ENCODE data around the gene EBPL. TPM values are rescaled to one million over a fixed set of nuclear protein-coding genes. Genes with fewer than 3 reads are reported as not detected.
"Not testable (repeated sequence)": the region's sequence is repeated elsewhere in the genome, so short reads cannot be mapped to it uniquely, and the experiment has no call there.

EBPL gene
- total and polyA plus RNA-seq, 2 donors: 24.1 to 69.4 TPM

DNA sequence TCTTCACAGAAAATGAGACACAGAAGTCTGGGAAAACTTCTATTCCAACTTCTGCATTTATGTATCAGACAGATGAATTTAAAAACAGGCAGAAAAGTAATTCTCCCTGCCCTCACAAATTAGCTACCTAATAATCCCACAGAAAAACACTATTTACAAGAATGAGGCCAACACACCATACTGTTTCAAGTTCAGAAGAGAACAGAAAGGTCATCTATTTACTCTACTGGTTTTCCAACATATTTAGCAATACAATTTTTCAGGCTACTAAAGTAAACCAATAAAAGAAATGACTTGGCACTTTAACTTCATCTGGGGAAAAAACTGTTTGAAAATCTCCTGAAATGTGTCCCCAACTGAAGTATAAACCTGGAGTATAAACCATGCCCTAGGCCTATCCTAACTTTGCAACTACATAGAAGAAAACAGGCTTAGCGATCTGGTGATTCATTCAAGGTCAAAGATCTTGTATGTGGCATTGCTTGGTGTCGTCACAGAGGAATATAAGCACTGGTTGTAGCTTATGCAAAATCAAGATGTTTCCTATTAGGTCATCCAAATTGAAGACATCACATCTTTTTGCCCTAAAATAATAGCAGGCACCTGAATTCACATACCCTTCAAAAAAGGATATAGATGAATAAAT, 20.1 kb upstream of the EBPL start:
- no peak overlapping the region for H3K27ac ChIP-seq (ENCODE audit: low read depth in 1 of 2, low read length in 1 of 2)
- no peaks in the 10 kb centered on the region for H3K4me1 ChIP-seq (ENCODE audit: control insufficient read depth in 2 of 2, insufficient read depth in 2 of 2, low read length in 2 of 2)
- H3K9me3 ChIP-seq (ENCODE audit: control insufficient read depth in 2 of 2, insufficient read depth in 1 of 2, low read length in 1 of 2): peaks cover 0 to 1% of the 10 kb centered on the region in 2 donors
- no peak for DNase-seq (ENCODE audit: low read depth in 6 of 9, low spot score in 9 of 9)
- H3K27me3 ChIP-seq (ENCODE audit: control insufficient read depth in 2 of 2, insufficient read depth in 1 of 2, low read length in 1 of 2): no peaks in the 10 kb centered on the region
- WGBS: 99% methylated on average over 2 of the region's 2 CpGs
- peaks cover 11 to 46% of the 10 kb centered on the region in 2 donors for H3K36me3 ChIP-seq (ENCODE audit: control insufficient read depth in 2 of 2, insufficient read depth in 2 of 2, low read length in 1 of 2)
- H3K4me3 ChIP-seq (ENCODE audit: low read length in 2 of 2): no peak overlapping the region

DNA sequence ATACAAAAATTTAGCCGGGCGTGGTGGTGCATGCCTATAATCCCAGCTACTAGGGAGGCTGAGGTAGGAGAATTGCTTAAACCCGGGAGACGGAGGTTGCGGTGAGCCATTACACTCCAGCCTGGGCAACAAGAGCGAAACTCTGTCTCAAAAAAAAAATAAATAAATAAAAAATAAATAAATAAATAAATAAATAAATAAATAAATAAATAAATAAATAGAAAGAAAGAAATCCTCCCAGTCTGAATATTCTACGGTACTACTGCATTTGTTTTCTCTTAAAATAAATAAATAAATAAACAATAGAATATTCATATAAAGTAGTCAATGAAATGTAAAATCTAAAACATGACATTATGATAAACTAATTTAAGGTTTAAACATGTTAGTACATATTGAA, 13.0 kb upstream of the EBPL start:
- H3K27me3 ChIP-seq (ENCODE audit: control insufficient read depth in 2 of 2, insufficient read depth in 1 of 2, low read length in 1 of 2); H3K9me3 ChIP-seq (ENCODE audit: control insufficient read depth in 2 of 2, insufficient read depth in 1 of 2, low read length in 1 of 2); DNase-seq (ENCODE audit: low read depth in 6 of 9, low spot score in 9 of 9); H3K27ac ChIP-seq (ENCODE audit: low read depth in 1 of 2, low read length in 1 of 2); H3K4me3 ChIP-seq (ENCODE audit: low read length in 2 of 2); H3K4me1 ChIP-seq (ENCODE audit: control insufficient read depth in 2 of 2, insufficient read depth in 2 of 2, low read length in 2 of 2): not testable (repeated sequence)
- WGBS: 97% methylated on average over 7 of the region's 7 CpGs
- H3K36me3 ChIP-seq (ENCODE audit: control insufficient read depth in 2 of 2, insufficient read depth in 2 of 2, low read length in 1 of 2): peaks cover 17 to 46% of the 10 kb centered on the region in 2 donors

DNA sequence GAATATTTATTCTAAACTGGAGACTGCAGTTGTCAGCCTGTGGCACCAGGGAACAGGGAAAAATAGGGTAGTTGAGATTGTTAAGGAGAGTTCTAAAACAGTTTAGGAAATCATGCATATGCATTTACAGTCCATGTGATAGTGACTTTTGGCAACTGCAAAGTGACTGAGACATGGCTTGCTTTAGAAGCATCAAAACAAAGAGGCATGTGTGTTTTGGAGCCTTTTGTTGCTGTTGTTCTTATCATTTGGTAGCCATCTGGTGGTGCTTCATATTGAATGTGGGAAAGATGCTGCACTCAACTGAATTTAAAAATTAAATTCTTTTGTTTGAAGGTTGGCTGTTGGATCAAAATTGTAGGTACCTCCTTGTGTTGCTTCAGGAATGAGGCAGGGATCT, 10.2 kb upstream of the EBPL start:
- H3K4me1 ChIP-seq (ENCODE audit: control insufficient read depth in 2 of 2, insufficient read depth in 2 of 2, low read length in 2 of 2): no peaks in the 10 kb centered on the region
- no peaks in the 10 kb centered on the region for H3K27me3 ChIP-seq (ENCODE audit: control insufficient read depth in 2 of 2, insufficient read depth in 1 of 2, low read length in 1 of 2)
- no peak overlapping the region for H3K4me3 ChIP-seq (ENCODE audit: low read length in 2 of 2)
- no peak for DNase-seq (ENCODE audit: low read depth in 6 of 9, low spot score in 9 of 9)
- peaks cover 14 to 33% of the 10 kb centered on the region in 2 donors for H3K36me3 ChIP-seq (ENCODE audit: control insufficient read depth in 2 of 2, insufficient read depth in 2 of 2, low read length in 1 of 2)
- no peaks in the 10 kb centered on the region for H3K9me3 ChIP-seq (ENCODE audit: control insufficient read depth in 2 of 2, insufficient read depth in 1 of 2, low read length in 1 of 2)
- H3K27ac ChIP-seq (ENCODE audit: low read depth in 1 of 2, low read length in 1 of 2): no peak overlapping the region

DNA sequence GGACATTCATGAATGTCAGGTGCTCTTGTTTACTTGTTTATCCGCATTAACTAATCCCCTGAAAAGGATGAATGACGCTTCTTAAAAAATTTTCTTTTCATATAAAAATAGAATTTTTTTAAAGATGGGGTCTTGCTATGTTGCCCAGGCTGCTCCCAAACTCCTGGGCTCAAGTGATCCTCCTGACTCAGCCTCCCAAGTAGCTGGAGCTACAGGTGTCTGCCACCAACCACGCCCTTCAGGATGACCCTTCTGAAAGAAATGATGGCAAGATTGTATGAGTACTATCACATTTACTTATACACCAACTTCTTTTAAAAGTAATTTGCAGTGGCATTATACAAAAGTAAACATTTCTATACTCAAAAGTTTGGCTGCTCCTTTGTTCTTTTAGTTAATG, 6.2 kb upstream of the EBPL start:
- H3K9me3 ChIP-seq (ENCODE audit: control insufficient read depth in 2 of 2, insufficient read depth in 1 of 2, low read length in 1 of 2): no peaks in the 10 kb centered on the region
- H3K27me3 ChIP-seq (ENCODE audit: control insufficient read depth in 2 of 2, insufficient read depth in 1 of 2, low read length in 1 of 2): no peaks in the 10 kb centered on the region
- H3K4me1 ChIP-seq (ENCODE audit: control insufficient read depth in 2 of 2, insufficient read depth in 2 of 2, low read length in 2 of 2): no peaks in the 10 kb centered on the region
- DNase-seq (ENCODE audit: low read depth in 6 of 9, low spot score in 9 of 9): no peak
- H3K36me3 ChIP-seq (ENCODE audit: control insufficient read depth in 2 of 2, insufficient read depth in 2 of 2, low read length in 1 of 2): peaks cover 8 to 21% of the 10 kb centered on the region in 2 donors
- no peak overlapping the region for H3K27ac ChIP-seq (ENCODE audit: low read depth in 1 of 2, low read length in 1 of 2)
- H3K4me3 ChIP-seq (ENCODE audit: low read length in 2 of 2): no peak overlapping the region
- 98% methylated on average over 3 of the region's 3 CpGs for WGBS

DNA sequence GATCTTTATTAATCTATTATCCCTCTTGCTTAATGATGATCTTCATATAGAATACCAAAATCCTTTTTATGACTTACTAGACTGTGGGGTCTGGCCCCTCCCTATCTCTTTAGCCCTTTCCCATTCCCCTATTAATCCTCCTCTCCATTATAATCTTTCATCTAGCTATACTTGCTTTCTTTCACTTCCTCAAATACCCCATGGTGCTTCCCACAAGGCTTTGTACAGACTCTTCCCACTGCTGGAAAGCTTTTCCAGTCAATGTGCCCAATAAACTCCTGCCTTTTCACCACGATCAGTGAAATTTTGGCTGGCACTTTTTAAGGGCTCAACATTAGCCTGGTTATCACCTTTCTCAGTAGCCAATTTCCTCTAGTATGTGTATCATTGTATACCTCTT, 3.2 kb upstream of the EBPL start:
- no peaks in the 10 kb centered on the region for H3K9me3 ChIP-seq (ENCODE audit: control insufficient read depth in 2 of 2, insufficient read depth in 1 of 2, low read length in 1 of 2)
- DNase-seq (ENCODE audit: low read depth in 6 of 9, low spot score in 9 of 9): no peak
- peaks cover 6 to 13% of the 10 kb centered on the region in 2 donors for H3K4me1 ChIP-seq (ENCODE audit: control insufficient read depth in 2 of 2, insufficient read depth in 2 of 2, low read length in 2 of 2)
- peaks cover 0 to 2% of the 10 kb centered on the region in 2 donors for H3K36me3 ChIP-seq (ENCODE audit: control insufficient read depth in 2 of 2, insufficient read depth in 2 of 2, low read length in 1 of 2)
- no peaks in the 10 kb centered on the region for H3K27me3 ChIP-seq (ENCODE audit: control insufficient read depth in 2 of 2, insufficient read depth in 1 of 2, low read length in 1 of 2)
- WGBS: 99% methylated on average over 1 of the region's 1 CpG
- H3K27ac ChIP-seq (ENCODE audit: low read depth in 1 of 2, low read length in 1 of 2): no peak overlapping the region
- H3K4me3 ChIP-seq (ENCODE audit: low read length in 2 of 2): no peak overlapping the region

DNA sequence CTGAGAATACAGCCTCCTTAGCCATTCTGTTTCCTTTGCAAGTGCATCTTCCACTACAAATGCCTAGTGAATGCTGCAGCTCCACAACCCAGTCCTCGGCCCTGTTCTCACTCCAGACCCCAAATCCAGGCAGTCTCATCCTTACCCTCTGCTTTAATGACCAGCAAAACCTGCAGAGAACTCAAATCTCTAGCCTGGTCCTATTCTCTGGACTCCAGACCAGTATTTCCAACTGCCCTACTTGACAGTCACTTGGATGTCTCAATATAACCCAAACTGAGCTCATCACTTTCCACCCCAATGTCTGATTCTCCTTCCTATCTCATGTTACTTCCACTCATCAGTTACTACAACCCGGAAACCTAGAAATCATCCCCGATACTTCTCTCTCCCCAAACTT, 2.6 kb upstream of the EBPL start:
- Histone ChIP-seq H3K27ac (ENCODE audit: low read depth in 1 of 2, low read length in 1 of 2) (no peak overlapping the region), H3K9me3 (ENCODE audit: control insufficient read depth in 2 of 2, insufficient read depth in 1 of 2, low read length in 1 of 2) (no peaks in the 10 kb centered on the region), H3K27me3 (ENCODE audit: control insufficient read depth in 2 of 2, insufficient read depth in 1 of 2, low read length in 1 of 2) (no peaks in the 10 kb centered on the region), H3K4me1 (ENCODE audit: control insufficient read depth in 2 of 2, insufficient read depth in 2 of 2, low read length in 2 of 2) (peaks cover 6 to 13% of the 10 kb centered on the region in 2 donors), H3K4me3 (ENCODE audit: low read length in 2 of 2) (no peak overlapping the region), H3K36me3 (ENCODE audit: control insufficient read depth in 2 of 2, insufficient read depth in 2 of 2, low read length in 1 of 2) (peaks cover 0 to 2% of the 10 kb centered on the region in 2 donors)
- no peak for DNase-seq (ENCODE audit: low read depth in 6 of 9, low spot score in 9 of 9)
- 98% methylated on average over 3 of the region's 3 CpGs for WGBS

DNA sequence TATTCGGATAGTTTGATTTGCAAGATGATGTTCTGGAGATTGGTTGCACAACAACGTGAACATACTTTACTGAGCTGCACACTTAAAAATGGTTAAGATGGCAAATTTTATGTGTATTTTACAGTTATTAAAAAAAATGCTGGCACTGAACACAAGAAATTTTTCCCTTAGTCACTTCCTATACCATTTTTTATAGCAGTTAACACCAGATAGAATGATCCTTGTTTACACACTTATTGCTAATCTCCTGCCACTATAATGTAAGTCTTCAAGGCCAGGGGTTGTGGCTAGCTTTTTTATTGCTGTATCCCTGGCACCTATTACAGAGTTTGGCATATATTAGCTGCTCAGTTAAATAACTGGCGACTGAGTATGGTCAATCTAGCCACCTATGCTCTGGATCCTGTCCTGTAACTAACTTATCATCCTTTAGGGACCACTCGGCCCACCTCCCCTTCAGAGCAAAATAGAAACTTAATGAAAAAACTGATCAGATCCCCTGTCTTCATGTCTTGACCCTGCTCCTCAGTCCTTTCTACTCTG, 2.0 kb upstream of the EBPL start:
- H3K36me3 ChIP-seq (ENCODE audit: control insufficient read depth in 2 of 2, insufficient read depth in 2 of 2, low read length in 1 of 2): no peaks in the 10 kb centered on the region
- no peaks in the 10 kb centered on the region for H3K9me3 ChIP-seq (ENCODE audit: control insufficient read depth in 2 of 2, insufficient read depth in 1 of 2, low read length in 1 of 2)
- no peak overlapping the region for H3K27ac ChIP-seq (ENCODE audit: low read depth in 1 of 2, low read length in 1 of 2)
- no peaks in the 10 kb centered on the region for H3K27me3 ChIP-seq (ENCODE audit: control insufficient read depth in 2 of 2, insufficient read depth in 1 of 2, low read length in 1 of 2)
- no peak overlapping the region for H3K4me3 ChIP-seq (ENCODE audit: low read length in 2 of 2)
- DNase-seq (ENCODE audit: low read depth in 6 of 9, low spot score in 9 of 9): no peak
- 69% methylated on average over 4 of the region's 4 CpGs for WGBS
- H3K4me1 ChIP-seq (ENCODE audit: control insufficient read depth in 2 of 2, insufficient read depth in 2 of 2, low read length in 2 of 2): peaks cover 6 to 13% of the 10 kb centered on the region in 2 donors

DNA sequence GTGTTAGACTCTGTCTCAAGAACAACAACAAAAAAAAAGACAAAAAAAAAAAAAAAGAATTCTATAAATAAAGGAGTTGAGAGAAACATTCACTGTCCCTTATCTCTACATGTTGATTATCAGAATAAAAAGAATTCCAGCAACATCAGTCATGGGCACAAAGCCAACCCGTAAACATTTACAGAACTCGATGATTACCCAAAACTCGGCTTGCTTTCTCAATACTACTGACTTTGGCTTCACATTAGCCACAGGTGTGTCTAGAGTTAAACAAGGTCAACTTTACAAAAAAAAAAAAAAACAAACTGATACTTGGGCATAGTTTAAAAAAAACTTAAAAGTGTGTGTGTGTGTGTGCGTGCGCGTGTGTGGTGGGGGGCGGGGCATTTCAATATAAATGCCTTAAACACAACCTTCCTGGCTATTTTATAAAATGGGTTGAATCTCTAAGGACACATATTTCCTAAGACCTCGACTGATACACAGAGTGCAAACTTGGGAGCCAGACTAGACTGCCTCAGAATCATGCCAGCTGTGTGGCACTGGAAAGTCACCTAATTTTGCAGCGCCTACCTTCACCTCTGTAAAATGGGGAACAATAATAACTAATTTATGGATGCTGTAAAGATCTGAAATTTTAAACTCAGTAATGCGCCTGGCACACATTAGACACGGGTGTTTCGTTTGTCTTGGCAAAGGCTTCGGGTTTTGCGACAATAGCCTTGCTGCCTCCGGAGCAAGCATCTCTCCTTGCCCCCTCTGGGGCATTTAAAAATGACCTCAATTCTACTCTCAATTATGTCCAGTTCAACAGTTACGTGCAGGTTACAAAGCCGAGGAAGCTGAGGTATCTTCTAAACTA, 922 bp downstream of the EBPL start:
- WGBS: 8% methylated on average over 17 of the region's 17 CpGs
- peak in 4 of 9 donors; percentile 8 to 28 (median 12) for DNase-seq (ENCODE audit: low read depth in 6 of 9, low spot score in 9 of 9)
- Histone ChIP-seq H3K36me3 (ENCODE audit: control insufficient read depth in 2 of 2, insufficient read depth in 2 of 2, low read length in 1 of 2) (peaks cover 3 to 10% of the 10 kb centered on the region in 2 donors), H3K4me3 (ENCODE audit: low read length in 2 of 2) (peak overlapping the region; percentile 66 to 77), H3K27ac (ENCODE audit: low read depth in 1 of 2, low read length in 1 of 2) (peak overlapping the region in 1 of 2 donors; percentile 85), H3K9me3 (ENCODE audit: control insufficient read depth in 2 of 2, insufficient read depth in 1 of 2, low read length in 1 of 2) (no peaks in the 10 kb centered on the region), H3K27me3 (ENCODE audit: control insufficient read depth in 2 of 2, insufficient read depth in 1 of 2, low read length in 1 of 2) (no peaks in the 10 kb centered on the region), H3K4me1 (ENCODE audit: control insufficient read depth in 2 of 2, insufficient read depth in 2 of 2, low read length in 2 of 2) (peaks cover 6 to 13% of the 10 kb centered on the region in 2 donors)

DNA sequence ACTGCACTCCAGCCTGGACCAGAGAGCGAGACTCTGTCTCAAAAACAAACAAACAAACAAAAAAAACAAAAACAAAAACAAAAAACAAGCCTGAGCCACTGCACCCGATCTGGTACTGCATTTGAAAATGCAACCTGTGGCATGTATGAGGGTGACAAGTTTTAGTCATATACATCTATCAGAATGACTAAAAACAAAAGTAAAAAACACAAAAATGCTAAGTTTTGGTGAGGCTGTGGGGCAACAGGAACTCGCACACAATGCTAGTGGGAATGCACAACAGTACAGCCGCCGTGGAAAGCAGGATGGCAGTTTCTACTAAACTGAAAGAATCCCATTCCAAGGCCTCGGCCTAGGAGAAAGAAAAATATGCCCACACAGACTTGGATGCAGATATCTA, 7.8 kb downstream of the EBPL start:
- Histone ChIP-seq H3K9me3 (ENCODE audit: control insufficient read depth in 2 of 2, insufficient read depth in 1 of 2, low read length in 1 of 2) (no peaks in the 10 kb centered on the region), H3K4me3 (ENCODE audit: low read length in 2 of 2) (no peak overlapping the region), H3K27me3 (ENCODE audit: control insufficient read depth in 2 of 2, insufficient read depth in 1 of 2, low read length in 1 of 2) (no peaks in the 10 kb centered on the region), H3K36me3 (ENCODE audit: control insufficient read depth in 2 of 2, insufficient read depth in 2 of 2, low read length in 1 of 2) (peaks cover 3 to 12% of the 10 kb centered on the region in 2 donors), H3K4me1 (ENCODE audit: control insufficient read depth in 2 of 2, insufficient read depth in 2 of 2, low read length in 2 of 2) (peaks cover 0 to 6% of the 10 kb centered on the region in 2 donors), H3K27ac (ENCODE audit: low read depth in 1 of 2, low read length in 1 of 2) (no peak overlapping the region)
- 90% methylated on average over 6 of the region's 6 CpGs for WGBS
- no peak for DNase-seq (ENCODE audit: low read depth in 6 of 9, low spot score in 9 of 9)

Measured in thymus (tissue), 11 donors.